Keratinocyte (primary cell): ENCODE measurements around the gene ATP13A3. TPM values are rescaled to one million over a fixed set of nuclear protein-coding genes. Genes with fewer than 3 reads are reported as not detected.

Experiments used
- DNase-seq: peaks from one replicate; pipeline ENCODE4 v3.0.0-alpha.2; 2011; ENCODE audit warnings: low read depth, missing footprints, low spot score
- FAIRE-seq: peaks from 2 replicates; lab custom pipeline; 2011; peaks lifted over from hg19 to GRCh38; lab: Jason Lieb, UNC
- H2AFZ ChIP-seq: 2 replicates; pipeline ENCODE4 v1.6.0; 2012; ENCODE audit warnings: low read length, control low read depth, inconsistent platforms; ENCODE audit not compliant: control insufficient read depth
- H3K27ac ChIP-seq: 2 replicates; pipeline ENCODE4 v1.5.1; 2011; ENCODE audit warnings: low read length; ENCODE audit not compliant: control insufficient read depth, insufficient read depth
- H3K27me3 ChIP-seq: 3 replicates; pipeline ENCODE4 v1.6.0; 2011; ENCODE audit warnings: low read length; ENCODE audit not compliant: control insufficient read depth, insufficient read depth; ENCODE audit errors: extremely low read depth
- H3K36me3 ChIP-seq, 2 experiments: 2 replicates in 1 of 2; 3 replicates in 1 of 2; pipeline ENCODE4 v1.5.1; 2011; ENCODE audit warnings: low read length in 2 of 2, mild to moderate bottlenecking in 1 of 2; ENCODE audit not compliant: control insufficient read depth in 2 of 2, insufficient read depth in 2 of 2; ENCODE audit errors: extremely low read depth in 1 of 2
- H3K4me1 ChIP-seq: 3 replicates; pipeline ENCODE4 v1.5.1; 2011; ENCODE audit warnings: low read length; ENCODE audit not compliant: control insufficient read depth, insufficient read depth; ENCODE audit errors: extremely low read depth
- H3K4me2 ChIP-seq: 3 replicates; pipeline ENCODE4 v1.6.0; 2011; ENCODE audit warnings: low read depth, low read length; ENCODE audit not compliant: control insufficient read depth, insufficient read depth; ENCODE audit errors: extremely low read depth
- H3K4me3 ChIP-seq, 3 experiments: fragments of 200-600 bp in 1 of 3; sonication (generic) in 1 of 3; 2 replicates in 2 of 3; 3 replicates in 1 of 3; pipeline ENCODE4 v1.5.1; 2011 to 2016; ENCODE audit warnings: low read length in 3 of 3, mild to moderate bottlenecking in 3 of 3, control low read depth in 2 of 3, inconsistent platforms in 1 of 3, low read depth in 1 of 3, mixed read lengths in 1 of 3, mixed run types in 1 of 3, moderate library complexity in 1 of 3; ENCODE audit not compliant: control insufficient read depth in 2 of 3, insufficient read depth in 2 of 3; ENCODE audit errors: extremely low read depth in 1 of 3
- H3K79me2 ChIP-seq: 2 replicates; pipeline ENCODE4 v1.6.0; 2012; ENCODE audit warnings: low read length; ENCODE audit not compliant: control insufficient read depth, insufficient read depth
- H3K9ac ChIP-seq: 3 replicates; pipeline ENCODE4 v1.6.0; 2011; ENCODE audit warnings: low read length; ENCODE audit not compliant: control insufficient read depth, insufficient read depth; ENCODE audit errors: extremely low read depth
- H3K9me1 ChIP-seq: 3 replicates; pipeline ENCODE4 v1.6.0; 2011; ENCODE audit warnings: low read length; ENCODE audit not compliant: control insufficient read depth, insufficient read depth; ENCODE audit errors: extremely low read depth
- H3K9me3 ChIP-seq: 2 replicates; pipeline ENCODE4 v1.5.1; 2012; ENCODE audit warnings: low read depth, low read length; ENCODE audit not compliant: control insufficient read depth
- H4K20me1 ChIP-seq: 3 replicates; pipeline ENCODE4 v1.6.0; 2011; ENCODE audit warnings: low read length; ENCODE audit not compliant: control insufficient read depth, insufficient read depth; ENCODE audit errors: extremely low read depth
- CTCF ChIP-seq, 3 experiments: IDR thresholded peaks in 1 of 3; conservative IDR thresholded peaks in 1 of 3; optimal IDR thresholded peaks in 1 of 3; 2 replicates in 2 of 3; 3 replicates in 1 of 3; pipeline versions ENCODE3 to v1.5.1; 2011; ENCODE audit warnings: low read length in 3 of 3, mild to moderate bottlenecking in 3 of 3, moderate library complexity in 2 of 3, control low read depth in 1 of 3, inconsistent platforms in 1 of 3; ENCODE audit not compliant: insufficient read depth in 2 of 3; ENCODE audit errors: extremely low read depth in 1 of 3
- EZH2 ChIP-seq: IDR thresholded peaks from one replicate; pipeline ENCODE4 v1.6.1; 2012; ENCODE audit warnings: inconsistent platforms, mild to moderate bottlenecking, low read length, moderate library complexity
- dilution Hi-C: fragments of 300-500 bp; cut with MboI; formaldehyde crosslinking; loops from one replicate; pipeline ENCODE4 v1.7.0; 2020; ENCODE audit warnings: low sequenced_read_pairs; ENCODE audit not compliant: extremely low pct_ligation_motif_present
- polyA plus RNA-seq, 5 experiments: library from polyadenylated mRNA; depleted of rRNA in 3 of 5; stranded (reverse) in 3 of 5; stranded (forward) in 1 of 5; unstranded in 1 of 5; fragments of >200 nt; gene quantifications; 1 replicate in 1 of 5; 2 replicates in 3 of 5; 3 replicates in 1 of 5; pipeline versions ENCODE4 v1.2.1 to v1.2.3, GENCODE V29; 2011 to 2012; ENCODE audit warnings: missing spikeins in 2 of 5, low read depth in 1 of 5, low replicate concordance in 1 of 5

Gene ATP13A3
- polyA plus RNA-seq, 1 donor (not counting 4 experiments of a cell fraction or from before 2014, with no cell fraction given): 103 TPM

GRCh38 chr3:194465246-194465645, 21.6 kb downstream of the ATP13A3 start:
- Histone ChIP-seq H4K20me1 (peaks cover 6% of the 10 kb centered on the region), H3K36me3 (peaks cover 5 to 6% of the 10 kb centered on the region in 2 experiments), H3K27ac (no peak overlapping the region), H3K4me3 (no peak overlapping the region), H3K9ac (no peak overlapping the region), H3K4me1 (peaks cover 8% of the 10 kb centered on the region), H3K79me2 (peaks cover 87% of the 10 kb centered on the region), H3K4me2 (no peak overlapping the region), H3K9me1 (no peaks in the 10 kb centered on the region), H3K27me3 (no peaks in the 10 kb centered on the region), H2AFZ (no peak overlapping the region), H3K9me3 (no peaks in the 10 kb centered on the region)
- no peak for DNase-seq
- no peak for FAIRE-seq
- dilution Hi-C loops: no loop called here
- TF ChIP-seq CTCF (optimal IDR thresholded peaks at IDR 0.05 in 1 of 3, IDR thresholded peaks at IDR 0.05 in 1 of 3, conservative IDR thresholded peaks at IDR 0.05 in 1 of 3; ENCODE audit: extremely low read depth in 1 of 3, insufficient read depth in 2 of 3, low read length in 3 of 3) (no peak), EZH2 (no peak)

- no peak overlapping the region for H3K4me3 ChIP-seq
- peaks cover 5 to 6% of the 10 kb centered on the region in 2 experiments for H3K36me3 ChIP-seq
- no peaks in the 10 kb centered on the region for H3K9me3 ChIP-seq
- H3K9ac ChIP-seq: no peak overlapping the region
- peaks cover 8% of the 10 kb centered on the region for H3K4me1 ChIP-seq
- H4K20me1 ChIP-seq: peaks cover 6% of the 10 kb centered on the region
- peaks cover 85% of the 10 kb centered on the region for H3K79me2 ChIP-seq
- no peaks in the 10 kb centered on the region for H3K9me1 ChIP-seq
- no peak overlapping the region for H3K27ac ChIP-seq
- no peak overlapping the region for H3K4me2 ChIP-seq
- DNase-seq: no peak
- no peak for FAIRE-seq
- no peak for TF ChIP-seq CTCF (optimal IDR thresholded peaks at IDR 0.05 in 1 of 3, IDR thresholded peaks at IDR 0.05 in 1 of 3, conservative IDR thresholded peaks at IDR 0.05 in 1 of 3; ENCODE audit: extremely low read depth in 1 of 3, insufficient read depth in 2 of 3, low read length in 3 of 3)
- no peak for TF ChIP-seq EZH2
- dilution Hi-C loops: no loop called here
- no peak overlapping the region for H2AFZ ChIP-seq
- no peaks in the 10 kb centered on the region for H3K27me3 ChIP-seq
Observed at GRCh38 chr3:194464692-194465091, 22.1 kb downstream of the ATP13A3 start.
